Heart left ventricle (tissue), 13 donors: Measurements from ENCODE around the gene PLSCR1.

Source experiments
- POLR2A ChIP-seq, 2 donors: fragments of 450-650 bp; IDR thresholded peaks; one replicate each; pipeline ENCODE4 v1.6.1; 2017; ENCODE audit warnings: antibody characterized with exemption in 2 of 2, mild to moderate bottlenecking in 2 of 2, moderate library complexity in 2 of 2
- TF ChIP-seq, protein P1 (sequence below), 12 donors: fragments of 200-600 bp; sonication (generic) in 4 of 12; IDR thresholded peaks; one replicate each; pipeline versions ENCODE4 v1.5.0 to v1.8.0; 2018 to 2022; ENCODE audit warnings: antibody characterized with exemption in 12 of 12, mild to moderate bottlenecking in 5 of 12
- donor health status: ischemic (EF 13 %, LVEDD 7.1; RV severe dilation, severe dysfunction).
- donor health status: DM: no; HTN: yes; CAD: no.
- donor health status: DM: no; HTN: no; CAD: no.
- donor health status: ischemic (EF 25% LVEDD 6.9; RV normal size, moderate dysfunction).
- donor health status: ischemic (EF 25% LVEDD 5.7; RV mildly dilated, moderate dysfunction).
- donor health status: ischemic (EF 35%, LVEDD 5.7; RV mildly dilated, moderate dysfunction).
- donor health status: nonischemic (EF 11% LVEDD 7.7; RV severe dilation, severe dysfunction).
- donor health status: DM: yes; HTN: yes; CAD: no.
- donor health status: PGD.
- donor health status: ischemic (EF 29% LVEDD 5.4; RV normal size, mild dysfunction).
- donor health status: nonischemic (EF 23%, LVEDD 6.1; RV moderate dilation, normal function).

DNA sequence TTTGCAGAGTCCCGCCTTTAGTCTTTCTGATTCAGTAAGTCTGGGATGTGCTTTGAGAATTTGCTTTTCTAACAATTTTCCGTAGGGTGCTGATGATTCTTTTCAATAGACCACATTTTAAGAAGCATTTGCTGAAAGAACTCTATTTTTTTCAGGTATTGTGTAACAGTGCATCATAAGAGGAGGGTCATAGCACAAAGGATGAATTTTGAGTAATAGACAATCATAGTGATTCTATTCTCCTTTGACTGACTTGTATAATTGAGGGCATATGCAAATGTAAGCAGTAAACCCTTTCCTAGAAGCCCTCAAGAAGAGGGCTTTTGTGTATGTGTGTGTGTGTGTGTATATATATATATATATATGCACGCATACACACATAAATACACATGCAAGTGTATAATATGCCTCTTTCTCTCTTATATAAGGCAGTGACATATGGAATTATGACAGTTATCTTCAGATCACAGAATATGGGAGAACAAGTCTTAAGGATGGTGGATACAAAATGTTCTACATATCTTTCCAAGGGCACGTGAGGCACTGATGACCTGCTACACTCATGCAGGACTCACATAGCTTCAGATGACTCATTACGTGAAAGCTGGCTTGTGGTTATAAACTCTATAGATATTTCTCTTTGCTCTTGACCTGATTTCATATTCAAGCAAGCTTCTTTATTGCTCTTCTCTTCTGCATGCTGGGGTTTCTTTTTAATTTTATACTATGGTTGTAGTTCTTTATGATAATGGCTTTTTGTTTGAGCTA lies 6.5 kb upstream of the PLSCR1 start:
- TF ChIP-seq, protein P1, sequence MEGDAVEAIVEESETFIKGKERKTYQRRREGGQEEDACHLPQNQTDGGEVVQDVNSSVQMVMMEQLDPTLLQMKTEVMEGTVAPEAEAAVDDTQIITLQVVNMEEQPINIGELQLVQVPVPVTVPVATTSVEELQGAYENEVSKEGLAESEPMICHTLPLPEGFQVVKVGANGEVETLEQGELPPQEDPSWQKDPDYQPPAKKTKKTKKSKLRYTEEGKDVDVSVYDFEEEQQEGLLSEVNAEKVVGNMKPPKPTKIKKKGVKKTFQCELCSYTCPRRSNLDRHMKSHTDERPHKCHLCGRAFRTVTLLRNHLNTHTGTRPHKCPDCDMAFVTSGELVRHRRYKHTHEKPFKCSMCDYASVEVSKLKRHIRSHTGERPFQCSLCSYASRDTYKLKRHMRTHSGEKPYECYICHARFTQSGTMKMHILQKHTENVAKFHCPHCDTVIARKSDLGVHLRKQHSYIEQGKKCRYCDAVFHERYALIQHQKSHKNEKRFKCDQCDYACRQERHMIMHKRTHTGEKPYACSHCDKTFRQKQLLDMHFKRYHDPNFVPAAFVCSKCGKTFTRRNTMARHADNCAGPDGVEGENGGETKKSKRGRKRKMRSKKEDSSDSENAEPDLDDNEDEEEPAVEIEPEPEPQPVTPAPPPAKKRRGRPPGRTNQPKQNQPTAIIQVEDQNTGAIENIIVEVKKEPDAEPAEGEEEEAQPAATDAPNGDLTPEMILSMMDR (IDR thresholded peaks at IDR 0.05), result no peak
- no peak for TF ChIP-seq POLR2A (IDR thresholded peaks at IDR 0.05)
